Activated T-cell treated with anti-CD3 and anti-CD28 coated beads, Interleukin-2, amount 50 U/mL, for 72 hours (primary cell): ENCODE measurements around the gene DNAH9. TPM values are rescaled to one million over a fixed set of nuclear protein-coding genes. Genes with fewer than 3 reads are reported as not detected.
"Not testable (repeated sequence)": the region's sequence is repeated elsewhere in the genome, so short reads cannot be mapped to it uniquely, and the experiment has no call there.

Experiments
- ATAC-seq, 2 donors: fragments of 150-1000 bp; cut with Tn5 transposase; replicated peaks in 1 of 2; 2 replicates each; pipeline ENCODE4 v1.10.0; 2021; ENCODE audit warnings: moderate library complexity in 2 of 2, mild to moderate bottlenecking in 1 of 2
- DNase-seq, 2 donors: peaks; one replicate each; pipeline ENCODE4 v3.0.0; 2021 to 2022; ENCODE audit warnings: mixed read lengths in 1 of 2
- H3K27ac Mint-ChIP-seq: one replicate; pipeline ENCODE4 v1.8.0; 2022; ENCODE audit warnings: mild to moderate bottlenecking, moderate library complexity, mixed read lengths
- H3K27me3 Mint-ChIP-seq: one replicate; pipeline ENCODE4 v1.8.0; 2022; ENCODE audit warnings: low read depth, mixed read lengths
- H3K36me3 Mint-ChIP-seq, 2 donors: one replicate each; pipeline ENCODE4 v1.8.0; 2022; ENCODE audit warnings: mixed read lengths in 2 of 2, mild to moderate bottlenecking in 1 of 2; ENCODE audit not compliant: insufficient read depth in 2 of 2
- H3K4me1 Mint-ChIP-seq: one replicate; pipeline ENCODE4 v1.8.0; 2022; ENCODE audit warnings: low read depth, mixed read lengths
- H3K4me3 Mint-ChIP-seq, 2 donors: one replicate each; pipeline ENCODE4 v1.8.0; 2022; ENCODE audit warnings: mild to moderate bottlenecking in 2 of 2, mixed read lengths in 2 of 2, moderate library complexity in 2 of 2
- H3K9me3 Mint-ChIP-seq, 2 donors: one replicate each; pipeline ENCODE4 v1.8.0; 2022; ENCODE audit warnings: mixed read lengths in 2 of 2
- total RNA-seq, 2 donors: library from RNA; stranded (reverse); gene quantifications; one replicate each; pipeline ENCODE4 v1.2.3, GENCODE V29; 2022

DNAH9 gene
- total RNA-seq, 2 donors from 2014 or later = not detected

DNA sequence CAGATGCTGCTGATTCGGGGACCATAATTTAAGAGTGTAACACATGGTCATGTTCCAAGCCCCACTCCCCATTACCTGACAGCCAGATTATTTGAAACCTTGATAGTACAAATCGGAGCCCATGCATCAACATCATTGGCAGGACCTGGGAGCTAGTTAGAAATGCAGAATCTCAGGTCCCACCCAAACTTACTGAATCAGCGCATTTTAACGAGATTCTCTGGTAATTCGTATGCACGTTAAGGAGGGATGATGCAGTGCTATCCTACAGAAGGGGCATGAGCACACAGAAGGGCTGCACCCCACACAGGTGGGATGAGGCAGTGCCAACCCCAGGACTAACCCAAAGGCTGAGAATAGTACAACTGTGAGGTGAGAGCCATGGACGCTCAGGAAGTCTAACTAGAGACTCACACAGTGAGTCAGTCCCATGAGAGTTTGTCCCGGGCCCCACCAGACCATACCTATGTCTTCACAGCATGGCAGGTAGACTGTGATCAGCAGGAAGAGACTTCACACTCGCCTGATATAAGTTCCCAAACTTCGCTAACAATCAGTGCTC lies 334.1 kb downstream of the DNAH9 start:
- Mint-ChIP-seq H3K4me3 (no peak overlapping the region), H3K4me1 (no peaks in the 10 kb centered on the region), H3K27ac (no peak overlapping the region), H3K9me3 (no peaks in the 10 kb centered on the region), H3K27me3 (peaks cover 8% of the 10 kb centered on the region), H3K36me3 (no peaks in the 10 kb centered on the region)
- no peak for ATAC-seq
- no peak for DNase-seq

DNA sequence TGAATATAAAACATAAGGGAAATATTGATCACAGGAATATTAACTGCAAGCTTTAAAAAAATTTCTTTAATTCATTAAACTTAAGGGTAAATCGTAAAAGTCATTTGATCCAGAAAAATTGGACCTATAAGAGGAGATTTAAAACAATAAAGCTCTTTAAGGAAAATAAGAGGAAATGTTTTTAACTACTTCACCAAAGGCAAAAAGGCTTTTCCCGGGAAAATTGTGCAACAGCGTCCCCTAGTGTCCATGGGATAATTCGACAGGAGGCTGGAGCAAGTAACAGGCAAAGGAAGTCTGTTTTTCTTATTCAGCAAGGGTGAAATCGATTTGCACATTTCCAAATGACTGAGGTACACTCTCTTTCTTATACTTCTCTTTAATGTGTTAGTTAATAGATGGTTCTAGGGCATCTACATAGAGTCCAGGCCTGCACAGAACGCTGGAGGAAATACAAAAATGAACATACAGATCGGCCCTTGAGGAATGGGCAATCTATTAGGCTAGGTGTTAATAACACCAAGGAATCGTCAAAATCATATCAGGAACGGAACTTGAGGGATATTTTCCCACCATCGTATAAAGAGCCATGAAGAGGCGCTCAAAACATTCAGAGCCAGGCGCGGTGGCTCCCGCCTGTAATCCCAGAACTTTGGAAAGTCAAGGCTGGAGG lies 337.6 kb downstream of the DNAH9 start:
- ATAC-seq = no peak
- Mint-ChIP-seq H3K27me3 (peaks cover 7% of the 10 kb centered on the region), H3K4me3 (no peak overlapping the region), H3K27ac (no peak overlapping the region), H3K36me3 (no peaks in the 10 kb centered on the region), H3K4me1 (no peaks in the 10 kb centered on the region), H3K9me3 (no peaks in the 10 kb centered on the region)
- peak; percentile 10 to 43 for DNase-seq

DNA sequence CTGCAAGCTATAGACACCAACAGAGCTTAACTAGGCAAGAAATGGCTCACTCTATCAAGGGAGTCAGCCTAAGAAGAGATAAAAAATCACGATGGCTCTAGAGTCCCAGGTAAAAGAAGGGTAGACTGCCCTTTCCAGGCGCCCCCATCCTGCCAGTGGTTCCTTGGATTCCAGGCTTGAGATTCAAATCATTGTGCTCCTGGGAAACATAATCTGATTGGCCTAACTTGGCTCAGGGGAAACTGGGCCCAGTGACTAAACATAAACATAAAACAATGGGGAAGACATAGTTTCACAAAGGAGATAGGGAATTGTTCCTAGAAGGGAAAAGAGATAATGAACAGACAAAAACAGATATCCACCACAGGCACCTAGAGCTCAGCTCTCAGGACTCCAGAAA lies 342.6 kb downstream of the DNAH9 start:
- no peaks in the 10 kb centered on the region for H3K4me1 Mint-ChIP-seq
- no peak overlapping the region for H3K27ac Mint-ChIP-seq
- no peak for ATAC-seq
- DNase-seq = no peak
- H3K27me3 Mint-ChIP-seq = peaks cover 7% of the 10 kb centered on the region
- H3K36me3 Mint-ChIP-seq = no peaks in the 10 kb centered on the region
- no peak overlapping the region for H3K4me3 Mint-ChIP-seq
- no peaks in the 10 kb centered on the region for H3K9me3 Mint-ChIP-seq

DNA sequence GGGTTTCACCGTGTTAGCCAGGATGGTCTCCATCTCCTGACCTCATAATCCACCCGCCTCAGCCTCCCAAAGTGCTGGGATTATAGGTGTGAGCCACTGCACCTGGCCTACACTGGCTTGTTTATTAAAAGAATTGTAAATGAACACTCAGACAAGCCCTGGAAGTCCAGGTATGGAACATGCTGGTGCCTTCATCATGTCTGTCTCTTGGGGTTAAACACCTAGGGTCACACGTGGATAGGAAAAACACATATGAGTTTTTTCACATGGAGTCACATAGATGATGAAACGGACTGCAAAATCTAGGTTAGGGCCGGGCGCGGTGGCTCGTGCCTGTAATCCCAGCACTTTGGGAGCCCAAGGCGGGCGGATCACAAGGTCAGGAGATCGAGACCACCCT lies 344.8 kb downstream of the DNAH9 start:
- H3K27me3 Mint-ChIP-seq, ATAC-seq, H3K4me3 Mint-ChIP-seq, H3K4me1 Mint-ChIP-seq, H3K27ac Mint-ChIP-seq, H3K9me3 Mint-ChIP-seq, DNase-seq, H3K36me3 Mint-ChIP-seq: not testable (repeated sequence)

DNA sequence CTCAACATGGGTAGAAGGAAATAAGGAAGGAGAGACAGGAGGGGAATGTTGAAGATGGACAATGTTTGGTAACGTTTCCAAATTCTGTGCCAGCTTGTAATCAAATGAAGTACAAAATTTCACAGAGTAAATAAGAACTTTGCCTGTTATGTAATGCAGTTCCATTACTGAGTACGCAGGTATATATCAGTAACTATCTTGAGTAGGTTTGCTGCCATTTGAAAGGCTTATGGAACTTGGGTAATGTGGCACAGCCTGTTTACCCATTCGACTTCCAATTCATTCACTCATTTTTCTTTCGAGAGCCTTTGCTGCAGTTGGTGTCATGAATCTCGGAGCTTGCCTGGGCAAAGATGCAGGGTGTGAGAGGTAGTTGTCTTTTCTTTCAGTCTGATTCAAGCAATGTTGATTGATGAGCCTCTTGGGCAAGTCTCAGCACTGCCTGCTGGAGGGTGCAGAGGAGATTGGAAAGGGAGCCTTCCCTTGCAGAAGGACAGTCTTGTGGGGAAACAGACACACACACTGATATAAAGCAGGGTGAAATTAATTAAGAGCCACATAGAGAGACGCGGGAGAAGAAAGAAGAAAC lies 345.6 kb downstream of the DNAH9 start:
- H3K4me1 Mint-ChIP-seq = no peaks in the 10 kb centered on the region
- H3K36me3 Mint-ChIP-seq = no peaks in the 10 kb centered on the region
- no peaks in the 10 kb centered on the region for H3K9me3 Mint-ChIP-seq
- no peak overlapping the region for H3K27ac Mint-ChIP-seq
- no peak overlapping the region for H3K4me3 Mint-ChIP-seq
- ATAC-seq = no peak
- no peaks in the 10 kb centered on the region for H3K27me3 Mint-ChIP-seq
- no peak for DNase-seq

DNA sequence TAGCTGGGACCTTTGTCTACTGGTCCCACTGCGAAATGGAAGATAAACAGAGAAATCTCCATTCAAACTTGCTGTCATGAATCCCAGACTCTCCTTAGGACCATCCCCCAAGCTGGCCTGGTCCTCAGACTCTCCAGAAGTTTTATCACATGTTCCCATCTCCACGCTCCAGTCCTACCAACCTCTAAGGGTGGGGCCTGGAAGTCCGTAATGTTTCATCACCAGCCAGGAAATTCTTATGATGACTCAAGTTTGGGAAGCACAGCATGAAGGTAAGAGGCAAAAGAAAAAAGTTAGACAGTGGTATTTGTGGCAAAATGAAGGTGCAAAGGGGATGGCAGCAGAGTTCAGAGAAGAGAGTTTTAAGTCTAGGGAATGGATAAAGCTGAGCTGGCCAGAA lies 346.3 kb downstream of the DNAH9 start:
- ATAC-seq (no peak), DNase-seq (no peak)
- Mint-ChIP-seq H3K27me3 (no peaks in the 10 kb centered on the region), H3K9me3 (no peaks in the 10 kb centered on the region), H3K27ac (no peak overlapping the region), H3K4me3 (no peak overlapping the region), H3K4me1 (no peaks in the 10 kb centered on the region), H3K36me3 (no peaks in the 10 kb centered on the region)

DNA sequence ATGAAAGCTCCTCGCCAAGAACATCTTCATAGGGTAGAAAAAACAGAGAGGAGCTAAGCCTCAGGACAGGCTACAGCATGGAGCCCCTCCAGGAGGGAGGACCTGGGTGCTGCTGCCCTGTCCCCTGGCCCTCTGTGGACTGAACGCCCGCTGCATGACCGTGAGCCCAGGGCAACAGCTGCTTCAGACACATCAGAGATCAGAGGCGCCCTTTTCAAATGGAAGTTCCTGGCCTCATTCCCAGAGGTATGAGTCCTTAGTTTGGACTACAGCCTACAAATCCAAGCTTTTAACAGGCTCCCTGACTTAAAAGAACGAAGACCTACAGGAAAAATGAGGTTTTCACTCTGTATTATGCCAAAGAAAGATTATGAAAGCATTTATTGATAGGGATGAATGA lies 350.5 kb downstream of the DNAH9 start:
- peaks cover 2% of the 10 kb centered on the region in 2 donors for H3K9me3 Mint-ChIP-seq
- DNase-seq (no peak), ATAC-seq (no peak)
- no peak overlapping the region for H3K4me3 Mint-ChIP-seq
- H3K27ac Mint-ChIP-seq = no peak overlapping the region
- no peaks in the 10 kb centered on the region for H3K4me1 Mint-ChIP-seq
- H3K27me3 Mint-ChIP-seq = no peaks in the 10 kb centered on the region
- peaks cover 0 to 3% of the 10 kb centered on the region in 2 donors for H3K36me3 Mint-ChIP-seq

DNA sequence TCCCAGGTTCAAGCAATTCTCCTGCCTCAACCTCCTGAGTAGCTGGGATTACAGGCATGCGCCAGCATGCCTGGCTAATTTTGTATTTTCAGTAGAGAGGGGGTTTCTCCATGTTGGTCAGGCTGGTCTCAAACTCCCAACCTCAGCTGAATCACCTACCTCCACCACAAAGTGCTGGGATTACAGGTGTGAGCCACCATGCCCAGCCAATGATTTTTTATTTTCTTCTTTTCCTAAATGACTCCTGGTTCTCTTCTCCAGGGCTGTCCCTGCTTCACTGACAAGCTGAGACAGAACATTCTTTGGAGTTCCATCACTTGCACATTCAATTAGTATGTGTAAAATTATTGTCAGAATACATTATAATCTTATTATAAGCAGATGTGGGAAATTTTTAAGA lies 351.3 kb downstream of the DNAH9 start:
- DNase-seq, H3K36me3 Mint-ChIP-seq, H3K27ac Mint-ChIP-seq, H3K27me3 Mint-ChIP-seq, ATAC-seq, H3K4me1 Mint-ChIP-seq, H3K9me3 Mint-ChIP-seq, H3K4me3 Mint-ChIP-seq: not testable (repeated sequence)

DNA sequence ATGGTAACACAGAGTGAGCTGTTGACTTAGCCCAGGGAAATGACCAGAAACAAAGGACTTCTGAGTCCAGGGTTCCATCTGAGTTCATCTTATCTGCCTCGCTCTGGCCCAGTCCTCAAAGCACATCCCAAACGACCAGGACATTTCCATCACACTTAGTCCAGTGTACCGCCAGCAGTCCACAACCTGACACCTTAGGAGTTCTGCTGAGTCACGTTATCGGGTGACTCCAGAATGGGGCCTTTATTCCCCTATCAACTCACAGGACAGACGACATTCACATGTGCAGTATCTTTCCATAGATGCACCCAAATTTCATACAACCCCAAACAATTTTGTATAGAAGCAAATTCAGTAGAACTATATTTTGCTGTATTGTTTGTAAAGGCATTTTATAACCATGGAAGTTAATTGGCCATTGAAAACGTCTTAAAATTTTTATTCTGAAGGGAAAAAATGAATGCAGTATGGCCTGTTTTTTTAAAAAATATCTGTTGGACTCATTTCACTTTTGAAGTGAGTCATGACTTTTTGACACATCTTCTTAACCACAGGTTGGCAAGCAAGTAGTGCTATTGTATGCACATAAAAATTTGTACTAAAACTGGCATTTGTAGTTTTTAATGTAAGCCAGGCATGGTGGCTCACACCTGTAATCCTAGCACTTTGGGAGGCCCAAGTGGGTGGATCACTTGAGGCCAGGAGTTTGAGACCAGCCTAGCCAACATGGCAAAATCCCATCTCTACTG lies 352.7 kb downstream of the DNAH9 start:
- DNase-seq = no peak
- no peak overlapping the region for H3K27ac Mint-ChIP-seq
- H3K27me3 Mint-ChIP-seq = no peaks in the 10 kb centered on the region
- ATAC-seq = no peak
- no peaks in the 10 kb centered on the region for H3K4me1 Mint-ChIP-seq
- peaks cover 4 to 6% of the 10 kb centered on the region in 2 donors for H3K36me3 Mint-ChIP-seq
- peaks cover 3 to 6% of the 10 kb centered on the region in 2 donors for H3K9me3 Mint-ChIP-seq
- no peak overlapping the region for H3K4me3 Mint-ChIP-seq

DNA sequence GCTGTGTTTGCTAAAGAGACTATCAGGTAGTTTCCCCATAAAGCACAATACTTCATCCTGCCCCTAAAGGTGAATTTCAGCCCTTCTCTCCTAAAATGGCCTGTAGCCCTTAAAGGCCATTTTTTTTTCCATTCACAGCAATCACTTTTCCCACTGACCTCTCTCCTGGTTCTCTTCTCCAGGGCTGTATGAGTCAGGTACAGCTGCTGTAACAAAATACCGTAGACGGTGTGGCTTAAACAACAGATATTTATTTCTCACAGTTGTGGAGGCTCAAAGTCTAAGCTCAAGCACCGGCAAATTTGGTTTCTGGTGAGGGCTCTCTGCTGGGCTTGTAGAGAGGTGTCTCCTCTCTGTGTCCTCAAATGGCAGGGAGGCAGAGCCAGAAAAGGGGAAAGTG lies 354.3 kb downstream of the DNAH9 start:
- Mint-ChIP-seq H3K36me3 (peaks cover 6 to 7% of the 10 kb centered on the region in 2 donors), H3K27me3 (no peaks in the 10 kb centered on the region), H3K4me3 (no peak overlapping the region), H3K4me1 (no peaks in the 10 kb centered on the region), H3K9me3 (peaks cover 4 to 10% of the 10 kb centered on the region in 2 donors), H3K27ac (no peak overlapping the region)
- no peak for DNase-seq
- no peak for ATAC-seq

DNA sequence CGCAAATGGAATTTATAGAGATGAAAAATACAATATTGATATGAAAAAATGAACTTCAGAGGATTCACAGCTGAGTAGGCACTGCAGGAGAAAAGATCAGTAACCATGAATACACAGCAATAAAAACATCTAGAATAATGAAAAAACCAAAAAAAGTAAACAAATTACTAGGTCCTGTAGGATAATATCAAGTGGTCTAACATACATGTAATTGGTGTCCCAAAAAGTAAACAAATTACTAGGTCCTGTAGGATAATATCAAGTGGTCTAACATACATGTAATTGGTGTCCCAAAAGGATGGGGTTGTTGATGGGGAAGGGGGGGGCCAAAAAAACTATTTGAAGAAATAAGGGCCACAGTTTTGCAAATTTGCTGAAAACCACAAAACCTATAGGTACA lies 355.7 kb downstream of the DNAH9 start:
- Mint-ChIP-seq H3K27ac (no peak overlapping the region), H3K9me3 (peaks cover 4 to 10% of the 10 kb centered on the region in 2 donors), H3K27me3 (no peaks in the 10 kb centered on the region), H3K4me3 (no peak overlapping the region), H3K36me3 (peaks cover 6 to 9% of the 10 kb centered on the region in 2 donors), H3K4me1 (no peaks in the 10 kb centered on the region)
- no peak for DNase-seq
- ATAC-seq = no peak

DNA sequence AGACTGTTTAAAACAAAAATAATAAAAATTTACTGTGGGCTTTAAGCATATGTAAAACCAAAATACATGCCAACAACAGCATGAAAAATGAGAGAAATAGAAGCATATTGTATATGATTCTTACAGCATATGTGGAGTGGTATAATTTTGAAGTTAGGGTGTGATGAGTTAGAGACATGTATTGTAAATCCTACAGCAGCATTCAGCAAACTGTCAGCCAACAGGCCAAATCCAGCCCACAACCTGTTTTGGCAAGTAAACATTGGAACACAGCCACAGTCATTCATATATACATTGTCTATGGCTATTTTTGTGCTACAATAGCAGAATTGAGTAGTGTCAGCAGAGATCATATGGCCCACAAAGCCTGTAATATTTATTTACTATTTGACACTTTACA lies 356.7 kb downstream of the DNAH9 start:
- DNase-seq (no peak), ATAC-seq (no peak)
- no peaks in the 10 kb centered on the region for H3K27me3 Mint-ChIP-seq
- H3K27ac Mint-ChIP-seq = no peak overlapping the region
- H3K9me3 Mint-ChIP-seq = peaks cover 3 to 10% of the 10 kb centered on the region in 2 donors
- H3K4me1 Mint-ChIP-seq = no peaks in the 10 kb centered on the region
- peaks cover 6 to 9% of the 10 kb centered on the region in 2 donors for H3K36me3 Mint-ChIP-seq
- H3K4me3 Mint-ChIP-seq = no peak overlapping the region

DNA sequence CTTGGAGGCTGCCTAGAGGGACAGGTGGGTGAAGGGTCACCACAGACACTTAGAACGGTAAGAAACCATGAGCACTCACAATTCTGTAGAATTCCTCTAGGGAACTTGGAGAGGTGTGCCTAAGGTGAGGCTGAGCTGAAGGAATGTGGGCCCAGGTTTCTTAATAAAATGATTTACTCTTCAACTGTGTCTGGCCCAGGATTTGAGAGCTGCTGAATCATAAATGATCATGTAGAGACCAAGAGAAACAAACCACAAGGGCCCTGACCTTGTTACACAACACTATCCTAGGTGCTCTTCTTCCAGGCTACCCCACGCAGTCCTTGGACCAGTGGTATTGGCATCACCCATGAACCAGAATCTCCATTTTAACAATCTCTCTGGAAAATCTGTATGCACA lies 371.3 kb downstream of the DNAH9 start:
- ATAC-seq (no peak), DNase-seq (no peak)
- H3K27me3 Mint-ChIP-seq = no peaks in the 10 kb centered on the region
- peaks cover 20 to 26% of the 10 kb centered on the region in 2 donors for H3K36me3 Mint-ChIP-seq
- H3K9me3 Mint-ChIP-seq = peaks cover 21 to 23% of the 10 kb centered on the region in 2 donors
- no peak overlapping the region for H3K4me3 Mint-ChIP-seq
- H3K4me1 Mint-ChIP-seq = no peaks in the 10 kb centered on the region
- no peak overlapping the region for H3K27ac Mint-ChIP-seq
